ENCODE data around the gene NFKB1.

Gene NFKB1

GRCh38 chr4:102493794-102494193, 7.4 kb upstream of the NFKB1 start:
- in situ Hi-C loops (cut with MboI; ENCODE audit: low sequenced_read_pairs), result no loop called here

- in situ Hi-C loops (cut with MboI; ENCODE audit: low sequenced_read_pairs), result no loop called here
These were observed 6.6 kb upstream of the NFKB1 start for GRCh38 chr4:102494603-102495002.

DNA sequence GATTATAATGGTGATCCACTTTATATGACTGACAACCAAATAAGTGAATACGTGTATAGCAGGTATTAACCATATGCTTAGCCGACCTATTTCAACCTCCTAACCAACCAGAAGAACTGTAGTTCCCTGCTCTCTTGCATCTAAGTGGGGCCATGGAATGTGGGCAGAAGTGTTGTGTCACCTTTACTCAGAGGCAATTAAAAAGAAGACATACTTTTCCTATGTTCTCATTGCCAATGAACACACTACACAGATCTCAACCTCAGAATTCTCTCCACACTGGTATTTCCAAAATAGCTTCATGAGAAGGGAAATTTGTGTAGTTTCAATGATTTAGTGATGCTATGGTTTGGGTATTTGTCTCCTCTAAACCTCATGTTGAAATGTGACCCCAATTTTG, 3.2 kb upstream of the NFKB1 start:
- in situ Hi-C loops (cut with MboI; ENCODE audit: low sequenced_read_pairs), result no loop called here

DNA sequence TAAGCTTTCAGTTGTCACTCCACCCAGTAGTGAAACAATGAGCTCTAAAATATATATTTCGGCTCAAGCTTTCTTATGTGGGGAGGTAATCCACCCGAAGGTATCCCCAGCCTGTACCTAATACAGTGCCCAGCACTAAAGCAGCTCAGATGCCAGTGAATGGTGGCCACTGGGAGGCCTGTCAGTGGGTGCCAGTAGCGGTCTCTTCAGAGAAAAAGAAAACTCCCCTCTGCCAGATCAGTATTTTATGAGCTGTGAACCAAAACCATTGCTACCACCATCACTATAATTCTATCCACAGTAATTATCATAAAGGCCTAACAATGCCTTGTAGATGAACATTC, 835 bp upstream of the NFKB1 start:
- in situ Hi-C loops (cut with MboI; ENCODE audit: low sequenced_read_pairs), result no loop called here

GRCh38 chr4:102501447-102501696, 213 bp downstream of the NFKB1 start:
- in situ Hi-C loops (cut with MboI; ENCODE audit: low sequenced_read_pairs), result no loop called here

DNA sequence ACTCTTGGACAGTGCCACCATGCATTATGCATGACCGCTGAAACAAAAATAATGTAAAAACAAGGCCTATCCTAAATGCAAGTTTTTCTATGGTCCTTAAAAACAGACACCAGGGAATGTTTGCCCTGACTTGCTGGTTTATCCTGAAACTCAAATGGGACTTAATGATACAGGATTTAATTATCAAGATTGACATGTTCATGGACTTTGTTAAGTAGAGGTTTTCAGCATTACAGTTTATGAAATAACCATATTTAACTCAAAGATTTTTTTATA, 1.3 kb downstream of the NFKB1 start:
- in situ Hi-C loops (cut with MboI; ENCODE audit: low sequenced_read_pairs), result no loop called here

DNA sequence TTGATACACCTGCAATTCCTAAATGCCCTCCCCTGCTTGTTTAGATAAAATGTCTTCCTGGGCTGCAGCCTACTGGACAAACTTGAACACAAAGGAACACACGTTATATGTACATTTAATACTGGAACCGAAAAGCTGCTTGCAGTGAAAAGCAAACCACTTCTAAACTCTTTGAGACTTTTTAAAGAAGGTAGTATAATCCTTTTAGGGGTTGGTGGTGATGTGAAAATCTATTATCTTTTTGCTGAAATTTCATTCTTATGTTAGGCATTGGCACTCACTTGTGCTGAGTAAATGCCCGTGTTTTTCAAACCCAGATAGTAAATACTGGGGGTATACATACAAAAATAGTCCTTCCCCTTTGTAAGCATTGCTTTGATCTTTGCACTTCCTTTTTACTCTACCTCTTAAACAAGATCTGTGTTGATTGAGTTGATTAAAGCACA, 2.2 kb downstream of the NFKB1 start:
- in situ Hi-C loops (cut with MboI; ENCODE audit: low sequenced_read_pairs), result no loop called here

GRCh38 chr4:102503831-102504786, 3.0 kb downstream of the NFKB1 start:
- in situ Hi-C loops (cut with MboI; ENCODE audit: low sequenced_read_pairs), result no loop called here

GRCh38 chr4:102504941-102505340, 3.8 kb downstream of the NFKB1 start:
- in situ Hi-C loops (cut with MboI; ENCODE audit: low sequenced_read_pairs), result no loop called here

DNA sequence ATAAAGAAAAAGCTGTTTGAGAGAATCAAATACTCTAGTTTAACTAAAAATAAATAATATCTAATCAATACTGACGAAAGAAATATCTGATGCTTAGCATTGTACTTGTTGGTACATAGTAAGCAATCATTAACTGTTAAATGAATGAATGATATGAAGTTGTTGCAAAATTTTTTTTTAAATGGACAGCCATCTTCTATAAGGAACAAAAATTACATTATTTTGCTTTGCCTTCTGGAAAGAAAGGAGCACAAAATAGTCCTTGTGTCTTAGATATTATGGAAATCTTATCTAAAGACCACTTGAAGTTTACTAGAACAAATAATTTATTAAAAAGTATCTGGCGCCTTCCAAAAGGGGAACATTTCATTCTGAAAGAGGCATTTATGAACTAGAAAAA, 4.5 kb downstream of the NFKB1 start:
- in situ Hi-C loops (cut with MboI; ENCODE audit: low sequenced_read_pairs), result no loop called here

DNA sequence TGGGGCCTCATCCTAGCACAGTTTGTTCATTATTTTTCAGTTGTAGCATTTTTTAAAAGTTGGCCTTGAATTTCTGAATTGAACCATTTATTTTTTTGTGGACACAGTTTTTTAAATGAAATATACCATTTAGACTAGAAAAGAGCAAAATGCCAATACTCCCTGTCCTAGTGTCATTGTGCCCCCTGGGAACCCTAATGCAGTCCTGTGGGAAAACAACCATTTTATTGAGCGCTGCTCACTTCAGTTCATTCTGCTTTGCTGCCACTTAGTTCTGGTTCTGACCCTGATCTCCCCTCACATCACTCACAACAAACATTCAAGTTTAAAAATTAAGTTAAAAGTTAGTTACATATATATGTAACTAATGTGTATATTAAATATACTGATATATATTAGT, 5.4 kb downstream of the NFKB1 start:
- in situ Hi-C loops (cut with MboI; ENCODE audit: low sequenced_read_pairs), result no loop called here

GRCh38 chr4:102511830-102512605, 10.9 kb downstream of the NFKB1 start:
- in situ Hi-C loops (cut with MboI; ENCODE audit: low sequenced_read_pairs), result no loop called here

GRCh38 chr4:102514298-102514964, 13.3 kb downstream of the NFKB1 start:
- in situ Hi-C loops (cut with MboI; ENCODE audit: low sequenced_read_pairs), result no loop called here

GRCh38 chr4:102517753-102518152, 16.6 kb downstream of the NFKB1 start:
- in situ Hi-C loops (cut with MboI; ENCODE audit: low sequenced_read_pairs), result no loop called here

GRCh38 chr4:102518703-102519131, 17.6 kb downstream of the NFKB1 start:
- in situ Hi-C loops (cut with MboI; ENCODE audit: low sequenced_read_pairs), result no loop called here

DNA sequence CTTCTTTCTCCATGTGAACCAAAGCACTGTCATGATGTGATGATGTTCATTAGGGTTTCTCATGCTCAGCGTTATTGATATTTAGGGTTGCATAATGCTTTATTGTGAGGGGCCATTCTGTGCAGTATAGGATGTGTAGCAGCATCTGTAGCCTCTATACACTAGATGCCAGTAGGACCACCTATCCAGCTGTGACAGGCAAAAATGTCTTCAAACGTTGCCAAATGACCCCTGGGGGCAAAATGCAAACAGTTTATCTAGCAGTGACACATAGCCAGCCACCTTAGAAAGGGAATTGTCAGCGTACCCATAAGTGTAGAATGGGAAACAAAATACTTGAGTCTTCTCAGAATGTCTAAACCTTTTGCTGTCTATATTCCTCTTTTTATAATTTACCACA, 18.8 kb downstream of the NFKB1 start:
- in situ Hi-C loops (cut with MboI; ENCODE audit: low sequenced_read_pairs), result no loop called here

- in situ Hi-C loops (cut with MboI; ENCODE audit: low sequenced_read_pairs), result no loop called here
These were observed 20.4 kb downstream of the NFKB1 start for GRCh38 chr4:102521570-102521969.

- in situ Hi-C loops (cut with MboI; ENCODE audit: low sequenced_read_pairs), result no loop called here
These were observed 20.9 kb downstream of the NFKB1 start for GRCh38 chr4:102522031-102522440.

- in situ Hi-C loops (cut with MboI; ENCODE audit: low sequenced_read_pairs), result no loop called here
These were observed 23.5 kb downstream of the NFKB1 start for GRCh38 chr4:102524691-102525090.

- in situ Hi-C loops (cut with MboI; ENCODE audit: low sequenced_read_pairs), result no loop called here
These were observed 23.9 kb downstream of the NFKB1 start for GRCh38 chr4:102525097-102525496.

- in situ Hi-C loops (cut with MboI; ENCODE audit: low sequenced_read_pairs), result no loop called here
These were observed 24.3 kb downstream of the NFKB1 start for GRCh38 chr4:102525504-102525903.

GRCh38 chr4:102526532-102526931, 25.4 kb downstream of the NFKB1 start:
- in situ Hi-C loops (cut with MboI; ENCODE audit: low sequenced_read_pairs), result no loop called here
